NCI-H446 treated with DMSO at 0.1 percent for 48 hours (cell line): ENCODE data around the gene ATP13A2.
A peak's percentile ranks its signal among the peaks of the same experiment; 100 is the strongest.

Experiments
- DNase-seq: peaks from one replicate; lab custom pipeline; 2025; lab: John Stamatoyannopoulos, UW

ATP13A2 gene

DNA sequence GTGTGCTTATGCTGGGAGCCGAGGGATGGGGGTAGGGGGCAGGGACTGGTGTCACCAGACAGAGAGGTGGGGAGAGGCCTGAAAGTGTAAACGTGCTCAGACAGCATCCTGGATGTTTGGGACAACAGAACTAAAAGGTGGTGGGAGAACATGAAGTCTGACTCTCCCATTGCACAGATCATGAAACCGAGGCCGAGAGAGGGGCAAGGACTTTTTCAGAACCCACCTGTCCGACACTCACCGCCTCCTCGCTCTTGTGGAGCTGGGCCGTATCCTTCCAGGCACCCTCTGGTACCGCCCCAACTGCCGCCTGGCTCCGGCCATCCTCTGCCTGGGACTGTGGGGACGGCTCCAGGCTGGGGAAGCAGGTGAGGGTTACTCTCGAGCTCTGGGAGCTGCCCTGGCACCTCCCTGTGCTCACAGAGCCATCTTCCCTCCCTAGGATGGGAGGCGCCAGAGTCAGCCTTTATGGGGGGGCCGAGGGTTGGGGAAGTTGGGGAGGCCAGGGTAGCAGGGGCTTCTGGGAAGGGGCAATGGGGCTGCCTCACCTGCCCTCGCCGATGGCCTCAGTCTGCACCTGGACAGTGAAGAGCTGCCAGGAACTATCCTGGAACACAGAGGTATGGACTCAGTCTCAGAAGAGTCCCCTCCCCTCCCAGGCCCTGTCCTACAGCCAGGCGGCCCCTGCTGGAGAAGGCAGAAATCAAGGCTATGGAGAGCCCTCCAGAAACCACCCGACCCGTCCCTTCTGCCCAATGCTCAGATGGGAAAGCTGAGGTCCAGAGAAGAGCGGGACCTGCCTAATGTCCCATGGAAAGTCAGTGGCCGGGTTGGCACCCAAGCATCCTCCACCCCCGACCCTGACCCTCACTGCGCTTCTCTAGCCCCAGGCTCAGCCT lies 7.0 kb downstream of the ATP13A2 start:
- DNase-seq, result no peak

DNA sequence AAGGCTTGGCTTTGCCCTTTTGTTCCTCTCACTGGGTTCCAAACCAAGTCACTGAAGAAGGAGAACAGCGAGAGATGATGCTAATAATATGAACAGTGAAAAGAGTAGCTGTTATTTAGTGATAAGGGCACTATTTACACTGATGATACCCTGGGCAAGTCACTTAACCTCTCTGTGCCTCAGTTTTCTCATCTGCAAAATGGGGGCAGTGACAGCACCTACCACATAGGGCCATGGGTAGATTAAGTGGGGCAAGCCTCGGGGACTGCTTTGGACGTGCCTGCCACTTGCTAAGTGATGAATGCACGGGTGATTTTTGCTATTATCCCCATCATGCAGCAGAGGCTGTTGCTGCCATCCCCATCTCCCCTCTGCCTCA lies 9.2 kb downstream of the ATP13A2 start:
- DNase-seq, result no peak

DNA sequence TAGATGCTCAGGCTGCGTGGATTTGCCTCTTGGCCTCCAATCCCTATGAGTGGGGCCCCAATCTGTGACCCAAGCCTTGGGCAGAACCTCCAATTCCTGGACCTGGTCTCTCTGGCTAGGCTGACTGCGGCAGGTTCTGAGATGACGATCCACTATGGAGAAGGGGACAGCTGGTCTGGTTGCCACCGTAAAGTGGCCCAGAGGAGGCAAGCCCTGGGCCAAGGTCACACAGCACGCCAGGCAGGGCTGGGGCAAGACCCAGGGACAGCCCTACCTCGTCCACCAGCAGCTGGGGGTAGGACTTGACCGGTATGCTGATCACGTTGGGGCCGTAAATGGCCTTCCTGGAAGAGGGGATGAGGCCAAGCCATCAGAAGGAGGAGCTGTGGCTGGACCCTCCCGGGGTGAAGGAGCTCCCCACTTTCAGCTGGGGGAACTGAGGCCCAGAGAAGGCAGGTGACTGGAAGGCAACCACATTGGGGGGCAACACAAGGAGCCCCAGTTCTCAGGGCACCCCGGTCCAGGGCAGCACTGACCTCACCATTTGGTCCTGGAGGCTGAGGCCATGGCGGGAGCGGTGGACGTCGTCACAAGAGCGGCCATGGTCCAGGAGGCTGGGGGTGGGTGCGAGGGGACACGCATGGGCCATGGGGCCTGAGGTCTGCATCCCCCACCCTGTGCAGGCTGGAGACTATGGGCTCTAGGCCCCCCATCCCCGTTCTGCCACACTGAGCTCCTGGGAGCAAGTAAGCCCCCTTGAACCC lies 9.8 kb downstream of the ATP13A2 start:
- no peak for DNase-seq

DNA sequence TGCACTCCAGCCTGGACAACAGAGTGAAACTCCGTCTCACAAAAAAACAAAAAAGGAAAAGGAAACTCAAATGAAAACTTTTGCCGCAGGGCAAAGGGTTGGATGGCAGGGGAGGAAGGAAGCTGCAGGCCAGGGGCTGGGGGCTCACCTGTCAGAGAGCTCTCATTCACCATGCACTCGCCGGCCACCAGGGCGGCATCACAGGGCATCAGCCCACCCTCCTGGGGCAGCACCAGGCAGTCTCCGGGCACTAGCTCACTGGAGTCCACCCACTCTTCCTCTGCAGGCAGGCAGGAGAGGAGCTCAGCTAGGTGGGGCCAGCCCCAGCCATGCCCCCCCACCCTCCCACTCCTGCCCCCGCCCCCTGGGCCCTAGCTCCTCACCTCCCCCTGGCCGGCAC lies 11.9 kb downstream of the ATP13A2 start:
- no peak for DNase-seq

DNA sequence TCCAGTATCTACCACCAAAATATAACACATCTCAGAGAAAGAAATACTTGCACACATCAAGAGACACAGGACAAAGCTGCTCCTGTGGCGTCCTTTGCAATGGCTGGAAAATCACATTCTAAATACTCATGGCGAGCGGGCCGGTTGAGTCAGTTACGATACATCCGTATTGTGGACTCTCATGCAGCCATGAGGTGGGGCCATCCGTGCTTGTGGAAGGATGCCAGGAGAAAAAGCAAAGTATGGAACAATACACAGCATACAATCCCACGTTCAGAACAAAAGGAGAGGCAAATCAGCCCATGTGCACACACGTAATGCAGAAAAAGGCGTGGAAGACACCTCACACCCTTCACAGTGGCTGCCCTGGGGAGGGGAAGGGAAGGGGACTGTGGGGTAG lies 13.1 kb downstream of the ATP13A2 start:
- DNase-seq, result no peak

DNA sequence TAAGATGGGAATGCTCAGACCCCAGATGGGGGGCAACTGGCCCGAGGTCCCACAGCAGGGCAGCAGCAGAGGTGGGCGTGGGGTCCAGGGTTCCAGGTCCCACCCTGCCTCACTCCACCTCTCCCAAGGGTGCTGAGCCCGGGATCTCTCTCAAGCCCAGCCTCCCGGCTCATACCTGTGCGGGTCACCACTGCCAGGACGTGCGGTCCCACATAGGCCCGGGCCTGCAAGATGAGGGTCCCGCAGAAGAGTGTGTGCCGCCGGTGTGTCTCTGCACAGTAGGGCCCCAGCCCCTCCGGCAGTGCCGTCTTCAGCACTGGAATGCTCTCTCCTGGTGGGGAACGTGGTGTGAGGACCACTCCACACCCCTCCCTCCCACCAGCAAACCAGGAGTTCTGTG lies 14.9 kb downstream of the ATP13A2 start:
- no peak for DNase-seq

DNA sequence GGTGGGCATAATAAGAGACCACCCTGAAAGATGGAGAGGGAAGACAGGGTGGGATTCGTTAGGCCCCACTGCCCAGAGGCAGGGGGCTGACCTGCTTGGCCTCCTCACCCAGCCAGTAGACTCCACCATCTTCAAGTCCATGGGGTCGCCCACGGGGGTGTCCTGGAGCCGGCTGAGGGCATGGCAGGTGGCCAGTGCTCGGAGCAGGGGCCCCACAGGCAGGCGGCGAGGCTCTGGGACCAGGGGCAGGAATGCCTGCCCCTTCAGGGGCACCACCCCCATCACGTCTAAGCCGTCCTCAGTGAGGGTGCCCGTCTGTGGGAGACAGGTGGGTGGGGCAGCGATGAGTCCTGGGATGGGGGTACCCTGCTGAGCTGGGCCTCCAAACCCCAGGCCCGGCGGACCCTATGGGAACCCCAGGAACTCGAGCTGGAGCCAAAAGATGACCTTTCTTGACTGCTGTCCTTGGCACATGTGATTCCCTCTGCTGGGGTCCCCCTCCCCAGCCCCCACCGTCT lies 18.1 kb downstream of the ATP13A2 start:
- DNase-seq, result no peak

DNA sequence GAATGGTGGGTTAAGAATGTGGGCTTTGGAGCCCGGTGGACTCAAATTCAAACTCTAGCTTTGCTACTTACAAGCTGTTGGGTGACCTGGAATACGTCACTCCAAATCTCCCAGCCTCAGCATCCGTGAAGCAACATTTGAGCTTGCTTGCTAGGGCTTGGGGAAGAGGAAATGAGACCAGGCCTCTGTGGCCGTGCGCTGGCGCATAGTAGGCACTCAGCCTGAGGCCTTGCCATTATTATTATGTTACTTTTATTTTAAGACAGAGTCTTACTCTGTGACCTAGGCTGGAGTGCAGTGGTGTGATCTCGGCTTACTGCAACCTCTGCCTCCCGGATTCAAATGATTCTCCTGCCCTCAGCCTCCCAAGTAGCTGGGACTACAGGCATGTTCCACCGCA lies 19.1 kb downstream of the ATP13A2 start:
- DNase-seq, result no peak

DNA sequence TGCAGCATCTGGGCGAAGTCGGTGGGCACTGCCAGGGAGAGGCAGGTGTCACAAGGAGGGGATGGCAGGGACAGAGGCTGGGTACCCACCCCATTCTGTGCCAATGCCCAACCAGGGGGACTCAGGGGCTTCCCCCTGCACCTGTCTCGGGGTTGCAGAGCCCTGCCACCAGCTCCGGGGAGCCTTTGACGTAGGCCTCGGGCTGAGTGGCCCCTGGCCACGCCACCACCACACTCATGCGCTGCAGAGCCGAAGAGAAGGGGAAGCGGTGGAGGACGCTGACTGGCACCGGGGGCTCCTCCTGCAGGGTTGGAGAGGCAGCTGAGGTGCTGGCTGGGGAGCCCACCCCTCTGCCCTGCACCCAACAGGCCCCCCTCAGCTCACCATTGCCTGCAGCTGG lies 19.6 kb downstream of the ATP13A2 start:
- no peak for DNase-seq

DNA sequence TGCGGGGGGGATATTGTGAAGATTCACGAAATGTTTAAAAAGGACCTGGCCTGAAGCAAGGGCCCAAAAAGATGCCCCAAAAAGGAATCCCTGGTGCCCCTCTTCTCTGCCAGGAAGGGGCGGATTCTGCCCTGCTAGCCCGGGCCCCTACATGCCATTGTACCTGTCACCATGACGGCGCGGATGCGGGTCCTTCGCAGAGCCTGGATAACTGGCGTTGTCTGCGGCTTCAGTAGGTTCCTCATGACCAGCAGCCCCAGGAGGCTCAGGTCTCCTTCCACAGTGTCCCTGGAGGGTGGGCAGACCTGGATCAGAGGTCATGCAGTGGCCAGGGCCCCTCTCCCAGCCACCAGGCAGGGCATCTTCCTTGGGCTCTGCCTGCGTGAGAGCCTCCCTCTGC lies 20.2 kb downstream of the ATP13A2 start:
- no peak for DNase-seq

DNA sequence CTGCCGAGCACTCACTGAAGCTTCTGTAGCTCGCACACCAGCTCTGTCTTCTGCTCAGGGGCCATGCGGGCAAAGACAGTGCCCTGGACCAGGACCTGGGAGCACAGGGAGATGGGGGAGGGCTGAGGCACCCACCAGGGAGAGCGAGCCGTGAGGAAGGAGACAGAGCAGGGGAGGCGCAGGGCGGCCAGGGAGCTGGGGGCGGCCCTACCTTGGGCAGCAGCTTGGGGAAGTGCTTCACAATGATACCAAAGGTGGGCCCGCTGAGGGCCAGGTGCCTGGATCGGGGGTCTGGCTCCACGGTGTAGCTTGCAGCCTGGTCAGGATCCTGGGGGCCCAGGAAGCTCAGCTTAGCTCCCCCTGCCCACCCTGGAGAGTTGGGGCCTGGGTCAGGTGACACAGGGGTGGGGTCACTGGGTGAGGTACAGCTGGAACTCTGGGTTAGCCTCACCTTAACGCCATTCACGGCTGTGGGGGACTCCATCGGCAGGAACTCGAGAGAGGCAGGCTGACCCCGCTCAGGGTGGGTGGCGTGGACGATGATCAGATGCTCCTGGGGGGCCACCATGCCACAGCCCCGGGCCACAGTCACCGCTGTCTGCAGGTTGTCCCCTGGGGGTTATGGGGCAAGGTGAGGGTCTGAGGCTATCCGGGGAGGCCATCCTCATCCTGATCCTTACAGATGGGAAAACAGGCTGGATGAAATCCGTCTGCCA lies 21.9 kb downstream of the ATP13A2 start:
- DNase-seq, result no peak

DNA sequence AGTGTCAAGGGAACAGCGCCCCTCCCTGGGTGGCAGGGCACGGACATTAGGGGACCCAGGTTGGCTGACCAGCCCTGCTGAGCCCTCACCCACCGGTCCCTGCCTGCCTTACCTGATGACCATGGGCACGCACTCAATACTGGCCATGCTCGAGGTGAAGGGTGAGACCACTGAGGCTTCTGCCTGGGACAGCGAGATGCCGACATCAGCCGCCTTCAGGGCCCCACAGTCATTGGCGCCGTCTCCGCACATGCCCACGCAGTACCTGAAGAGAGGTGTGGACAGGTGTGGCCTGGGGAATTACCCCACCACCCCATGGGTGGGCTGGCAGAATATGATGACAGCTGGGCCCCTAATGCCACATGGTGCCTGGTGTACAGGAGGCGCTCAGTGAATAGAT lies 23.5 kb downstream of the ATP13A2 start:
- no peak for DNase-seq

DNA sequence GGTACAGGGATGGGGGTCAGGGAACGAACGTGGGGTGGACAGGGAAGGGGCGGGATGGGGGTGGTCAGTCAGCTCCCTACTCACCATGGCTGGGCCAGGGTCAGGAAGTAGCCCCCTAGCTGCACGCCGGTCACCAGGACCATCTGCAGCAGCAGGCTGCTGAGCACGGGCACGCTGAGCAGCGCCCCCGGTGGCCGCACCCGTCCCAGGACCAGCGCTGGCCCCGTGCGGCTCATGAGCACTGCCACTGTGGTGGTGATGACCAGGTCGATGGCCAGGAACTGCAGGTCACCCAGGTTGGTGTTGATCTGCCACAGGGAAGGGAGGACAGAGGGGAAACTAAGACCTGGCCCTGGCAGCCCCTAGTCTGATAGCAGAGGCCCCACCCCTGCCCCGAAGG lies 24.8 kb downstream of the ATP13A2 start:
- no peak for DNase-seq

DNA sequence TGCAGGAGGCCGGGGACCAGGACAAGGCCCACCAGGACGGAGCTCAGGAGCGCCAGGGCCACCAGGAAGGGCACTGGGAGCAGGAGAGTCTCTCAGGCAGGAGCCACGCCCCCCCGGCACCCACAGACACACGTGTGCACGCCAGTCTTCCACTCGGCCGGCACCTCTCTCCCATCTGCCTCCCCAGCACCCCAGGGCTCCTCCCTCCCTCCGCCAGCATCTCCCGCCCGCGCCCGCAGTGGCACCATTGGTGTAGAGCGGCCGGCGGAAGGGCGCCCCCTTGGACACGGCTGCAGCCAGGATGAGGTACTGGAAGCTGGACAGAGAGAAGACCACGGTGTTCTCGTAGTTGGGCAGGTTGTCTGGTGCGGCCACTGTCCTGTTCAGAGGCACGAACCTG lies 25.2 kb downstream of the ATP13A2 start:
- no peak for DNase-seq

DNA sequence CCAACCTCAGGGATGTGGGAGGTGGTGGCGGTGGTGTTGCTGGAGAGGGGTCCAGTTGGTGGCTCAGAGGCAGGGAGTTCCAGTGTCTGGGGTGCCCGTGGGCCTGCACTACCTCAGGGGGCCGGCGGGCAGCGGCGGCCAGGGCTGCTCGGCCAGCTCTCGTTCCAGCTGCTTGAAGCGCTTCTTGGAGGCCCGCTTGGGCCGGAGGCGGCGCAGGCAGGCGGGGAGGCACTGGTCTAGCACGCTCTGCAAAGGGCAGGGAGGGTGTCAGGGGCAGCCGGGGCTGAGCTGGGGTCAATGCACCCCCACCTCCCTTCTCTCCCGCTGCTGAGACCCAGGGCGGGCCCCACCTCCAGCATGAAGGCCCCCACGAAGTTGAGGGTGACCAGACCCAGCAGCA lies 25.6 kb downstream of the ATP13A2 start:
- DNase-seq, result no peak

DNA sequence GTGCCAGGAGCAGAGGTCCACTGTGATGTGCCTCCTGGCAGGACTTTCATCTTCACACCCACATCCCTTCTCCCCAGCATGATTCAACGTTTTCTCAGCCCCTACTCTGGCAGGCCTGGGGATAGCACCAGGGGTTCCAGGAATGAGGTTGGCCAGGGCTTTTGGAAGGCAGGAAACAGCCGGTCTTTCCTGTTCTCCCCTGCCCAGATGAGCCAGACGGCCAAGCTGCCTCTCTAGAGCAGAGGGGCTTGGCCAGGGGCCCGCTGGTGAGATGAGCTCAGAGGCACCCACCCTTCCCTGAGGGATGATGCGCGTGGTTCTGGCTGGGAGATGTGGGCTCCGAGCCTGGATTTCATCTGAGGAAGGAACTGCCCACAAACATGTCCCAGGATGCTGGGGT lies 27.0 kb downstream of the ATP13A2 start:
- DNase-seq, result peak; percentile 94

DNA sequence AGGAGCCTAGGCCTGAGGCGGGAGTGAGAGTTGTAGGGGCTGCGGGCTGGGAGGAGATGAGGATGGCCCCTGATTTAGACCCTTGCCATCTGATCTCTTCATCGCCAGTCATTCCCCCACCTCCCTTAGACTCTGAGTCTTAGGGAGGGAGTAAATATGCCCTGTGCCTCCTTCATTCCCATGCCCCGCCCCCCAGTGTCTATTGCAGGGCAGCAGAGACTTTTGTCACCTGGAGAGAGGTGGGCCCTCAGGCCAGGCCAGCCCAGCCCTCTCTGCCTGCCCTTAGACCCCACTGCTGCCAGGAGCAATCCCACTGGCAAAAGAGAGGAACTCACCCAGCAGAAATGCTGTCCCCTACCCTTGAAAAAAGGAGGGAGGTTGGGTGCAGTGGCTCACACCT lies 28.1 kb downstream of the ATP13A2 start:
- DNase-seq, result no peak

DNA sequence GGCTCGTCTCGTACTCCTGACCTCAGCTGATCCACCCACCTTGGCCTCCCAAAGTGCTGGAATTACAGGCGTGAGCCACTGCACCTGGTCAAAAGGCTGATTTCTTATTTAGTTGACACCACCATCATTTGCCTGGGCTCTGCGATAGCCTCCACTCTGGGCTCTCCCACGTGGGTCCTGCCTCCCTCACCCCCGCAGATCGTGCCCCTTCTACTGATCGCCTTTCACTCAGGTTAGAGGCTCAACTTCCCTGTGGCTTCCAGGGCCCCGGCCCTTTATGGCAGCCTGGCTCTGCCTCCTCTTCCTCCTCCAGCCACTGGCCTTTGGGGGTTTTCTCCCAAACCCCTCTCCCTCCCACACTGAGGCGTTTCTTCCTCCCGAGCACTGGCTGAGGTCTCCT lies 28.8 kb downstream of the ATP13A2 start:
- DNase-seq, result no peak

DNA sequence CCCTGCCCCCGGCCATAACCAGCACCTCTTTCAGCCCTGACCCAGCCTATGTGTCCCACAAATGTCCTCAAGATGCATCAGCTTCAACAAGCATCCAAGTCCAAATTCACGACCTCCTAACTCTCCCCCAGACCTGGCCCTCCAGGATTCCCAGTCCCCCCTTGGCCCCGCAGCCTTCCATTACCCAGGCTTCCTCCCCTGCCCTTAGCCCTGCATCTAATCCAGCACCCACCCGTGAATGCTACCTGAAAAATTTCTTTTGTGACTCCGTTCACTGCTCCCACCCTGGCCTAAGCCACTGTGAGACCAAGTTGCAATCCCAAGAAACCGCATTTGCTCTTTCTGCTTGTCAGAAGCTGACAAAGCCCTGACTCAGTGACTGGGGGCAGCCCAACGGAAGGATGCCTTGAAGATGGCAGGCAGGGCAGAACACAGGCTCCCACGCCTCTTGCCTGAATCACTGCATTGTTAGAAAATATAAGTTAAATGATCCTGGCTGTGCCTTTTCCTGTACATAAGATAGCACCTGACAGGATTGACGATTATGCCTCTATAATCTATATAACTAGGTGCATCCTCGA lies 30.4 kb downstream of the ATP13A2 start:
- no peak for DNase-seq

DNA sequence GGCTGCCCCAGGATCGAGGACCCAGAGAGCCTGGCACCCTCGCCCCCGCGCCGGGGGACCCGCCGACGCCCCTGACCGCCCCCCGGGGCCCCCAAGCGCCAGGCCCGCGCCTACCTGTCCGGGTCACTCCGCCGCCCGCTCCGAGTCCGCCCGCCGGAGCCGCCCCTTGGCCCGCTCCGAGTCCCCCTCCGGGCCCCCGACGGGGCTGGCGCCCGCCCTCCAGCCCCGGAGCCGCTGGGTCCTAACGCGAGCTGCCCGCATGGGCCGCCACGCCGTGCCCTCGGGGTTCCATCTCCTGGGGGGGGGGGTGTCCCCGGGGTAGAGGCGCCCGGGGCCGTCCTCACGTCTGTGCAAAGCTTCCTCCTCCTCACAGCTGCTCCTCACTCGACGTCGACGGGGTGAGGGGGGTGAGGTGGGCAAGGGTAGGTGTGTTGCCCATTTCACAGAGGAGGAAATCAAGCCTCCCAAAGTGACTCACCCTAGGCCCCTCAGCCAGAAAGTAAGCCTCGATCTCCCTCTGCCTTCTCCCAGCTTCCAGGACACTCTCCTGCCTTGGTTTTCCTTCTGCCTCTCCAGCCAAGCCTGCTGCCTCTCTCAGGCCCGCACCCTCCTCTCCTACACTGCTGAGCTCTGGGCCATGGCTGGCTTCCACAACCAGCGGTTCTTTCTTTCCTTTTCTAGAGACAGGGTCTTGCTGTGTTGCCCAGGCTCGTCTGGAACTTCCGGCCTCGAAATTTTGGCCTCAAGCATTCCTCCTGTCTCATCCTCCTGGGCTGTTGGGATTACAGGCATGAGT lies 31.1 kb downstream of the ATP13A2 start, which contains the start of gene MFAP2:
Gene MFAP2, minus strand, starts transcription at position 148 of the 796 bp plus-strand sequence. CDS start 2,347 bp downstream, outside the sequence.
- no peak for DNase-seq
